DOHH2 (cell line): Measurements from ENCODE around the gene LCT.

ENCODE experiments used
- H3F3A ChIP-seq: fragments of 200-600 bp; sonication (generic), shearing (Covaris generic); 2 replicates; pipeline ENCODE4 v1.6.0; 2016; ENCODE audit warnings: antibody characterized with exemption, mild to moderate bottlenecking; ENCODE audit not compliant: control insufficient read depth, insufficient read depth
- H3K27ac ChIP-seq: fragments of 200-600 bp; sonication (generic); 2 replicates; pipeline ENCODE4 v1.5.1; 2014; ENCODE audit warnings: low read depth, mild to moderate bottlenecking, low read length, moderate library complexity
- H3K27me3 ChIP-seq: fragments of 200-600 bp; sonication (generic); 2 replicates; pipeline ENCODE4 v1.6.1; 2014; ENCODE audit warnings: mild to moderate bottlenecking, low read length, mixed read lengths; ENCODE audit not compliant: control insufficient read depth
- H3K36me3 ChIP-seq: fragments of 200-600 bp; sonication (generic); 2 replicates; pipeline ENCODE4 v1.6.1; 2014; ENCODE audit warnings: mild to moderate bottlenecking, low read length, moderate library complexity, mixed read lengths; ENCODE audit not compliant: control insufficient read depth
- H3K4me1 ChIP-seq: fragments of 200-600 bp; sonication (generic); 2 replicates; pipeline ENCODE4 v1.6.1; 2014; ENCODE audit warnings: mild to moderate bottlenecking, low read length, mixed read lengths; ENCODE audit not compliant: control insufficient read depth
- H3K4me2 ChIP-seq: fragments of 200-600 bp; sonication (generic); 2 replicates; pipeline ENCODE4 v1.6.0; 2014; ENCODE audit warnings: mild to moderate bottlenecking, low read length, moderate library complexity
- H3K4me3 ChIP-seq: fragments of 200-600 bp; sonication (generic); 2 replicates; pipeline ENCODE4 v1.5.1; 2014; ENCODE audit warnings: mild to moderate bottlenecking, low read length, mixed read lengths
- H3K79me2 ChIP-seq: fragments of 200-600 bp; sonication (generic); 2 replicates; pipeline ENCODE4 v1.6.1; 2014; ENCODE audit warnings: mild to moderate bottlenecking, low read length, mixed read lengths; ENCODE audit not compliant: control insufficient read depth
- H3K9me2 ChIP-seq: fragments of 200-600 bp; sonication (generic); replicated peaks from 2 replicates; pipeline ENCODE4 v1.6.1; 2014; ENCODE audit warnings: mild to moderate bottlenecking, low read length, mixed read lengths; ENCODE audit not compliant: control insufficient read depth
- H3K9me3 ChIP-seq: fragments of 200-600 bp; sonication (generic); 2 replicates; pipeline ENCODE4 v1.6.1; 2014; ENCODE audit warnings: antibody characterized with exemption, low read length, mixed read lengths; ENCODE audit not compliant: control insufficient read depth, insufficient read depth
- H4K20me1 ChIP-seq: fragments of 200-600 bp; sonication (generic); 2 replicates; pipeline ENCODE4 v1.6.0; 2014; ENCODE audit warnings: low read depth, mild to moderate bottlenecking, antibody characterized with exemption, low read length, moderate library complexity; ENCODE audit not compliant: control insufficient read depth, insufficient read depth
- EZH2phosphoT487 ChIP-seq: fragments of 200-600 bp; sonication (generic); IDR thresholded peaks from 2 replicates; pipeline ENCODE4 v1.6.1; 2017; ENCODE audit warnings: borderline replicate concordance, mild to moderate bottlenecking, antibody characterized with exemption, low read length, moderate library complexity, mixed read lengths
- TF ChIP-seq, protein P1 (sequence below): fragments of 200-600 bp; sonication (generic); IDR thresholded peaks from one replicate; pipeline ENCODE4 v1.5.1; 2014; ENCODE audit warnings: antibody characterized with exemption, mild to moderate bottlenecking, low read depth, low read length; ENCODE audit not compliant: poor library complexity, severe bottlenecking

The LCT gene

DNA sequence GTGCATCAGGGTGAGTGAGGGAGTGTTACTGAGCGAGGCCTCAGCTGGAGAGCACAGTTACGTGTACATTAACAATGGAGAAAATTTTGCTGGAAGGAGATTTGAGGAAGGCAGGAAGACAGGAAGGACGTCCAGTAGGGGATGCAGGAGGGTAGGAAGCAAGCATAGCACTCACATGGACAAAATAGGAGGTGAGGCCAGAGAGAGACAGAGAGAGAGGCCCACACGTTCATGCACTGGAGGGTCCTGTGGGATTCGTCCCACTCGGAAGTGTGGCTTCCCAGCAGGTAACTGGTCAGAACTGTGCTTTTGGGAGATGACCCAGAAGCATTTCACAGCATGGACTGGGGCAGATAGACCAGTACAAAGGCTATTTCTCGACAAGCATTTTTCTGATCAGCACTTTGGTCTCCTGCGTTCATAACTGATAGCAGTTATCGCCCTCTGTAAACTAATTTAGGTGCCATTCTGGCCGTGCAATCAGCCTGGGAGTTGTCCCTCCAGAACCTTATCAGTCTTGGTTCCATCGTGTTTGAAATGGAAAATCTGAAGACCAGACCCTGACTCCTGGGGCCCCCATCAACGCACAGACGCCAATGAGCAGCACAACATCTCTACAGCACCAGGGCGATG is 5.7 kb downstream of the LCT start:
- no peak for TF ChIP-seq EZH2phosphoT487
- TF ChIP-seq, protein P1, sequence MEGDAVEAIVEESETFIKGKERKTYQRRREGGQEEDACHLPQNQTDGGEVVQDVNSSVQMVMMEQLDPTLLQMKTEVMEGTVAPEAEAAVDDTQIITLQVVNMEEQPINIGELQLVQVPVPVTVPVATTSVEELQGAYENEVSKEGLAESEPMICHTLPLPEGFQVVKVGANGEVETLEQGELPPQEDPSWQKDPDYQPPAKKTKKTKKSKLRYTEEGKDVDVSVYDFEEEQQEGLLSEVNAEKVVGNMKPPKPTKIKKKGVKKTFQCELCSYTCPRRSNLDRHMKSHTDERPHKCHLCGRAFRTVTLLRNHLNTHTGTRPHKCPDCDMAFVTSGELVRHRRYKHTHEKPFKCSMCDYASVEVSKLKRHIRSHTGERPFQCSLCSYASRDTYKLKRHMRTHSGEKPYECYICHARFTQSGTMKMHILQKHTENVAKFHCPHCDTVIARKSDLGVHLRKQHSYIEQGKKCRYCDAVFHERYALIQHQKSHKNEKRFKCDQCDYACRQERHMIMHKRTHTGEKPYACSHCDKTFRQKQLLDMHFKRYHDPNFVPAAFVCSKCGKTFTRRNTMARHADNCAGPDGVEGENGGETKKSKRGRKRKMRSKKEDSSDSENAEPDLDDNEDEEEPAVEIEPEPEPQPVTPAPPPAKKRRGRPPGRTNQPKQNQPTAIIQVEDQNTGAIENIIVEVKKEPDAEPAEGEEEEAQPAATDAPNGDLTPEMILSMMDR = no peak
- Histone ChIP-seq H3K4me3 (no peak overlapping the region), H3K9me2 (no peaks in the 10 kb centered on the region), H4K20me1 (no peaks in the 10 kb centered on the region), H3K4me2 (no peak overlapping the region), H3K27me3 (no peaks in the 10 kb centered on the region), H3K9me3 (no peaks in the 10 kb centered on the region), H3K4me1 (peaks cover 6% of the 10 kb centered on the region; the same call in 1 of the 2 replicates), H3K79me2 (no peaks in the 10 kb centered on the region), H3K27ac (no peak overlapping the region), H3K36me3 (peaks cover 2% of the 10 kb centered on the region; the same call in 1 of the 2 replicates), H3F3A (no peaks in the 10 kb centered on the region)

DNA sequence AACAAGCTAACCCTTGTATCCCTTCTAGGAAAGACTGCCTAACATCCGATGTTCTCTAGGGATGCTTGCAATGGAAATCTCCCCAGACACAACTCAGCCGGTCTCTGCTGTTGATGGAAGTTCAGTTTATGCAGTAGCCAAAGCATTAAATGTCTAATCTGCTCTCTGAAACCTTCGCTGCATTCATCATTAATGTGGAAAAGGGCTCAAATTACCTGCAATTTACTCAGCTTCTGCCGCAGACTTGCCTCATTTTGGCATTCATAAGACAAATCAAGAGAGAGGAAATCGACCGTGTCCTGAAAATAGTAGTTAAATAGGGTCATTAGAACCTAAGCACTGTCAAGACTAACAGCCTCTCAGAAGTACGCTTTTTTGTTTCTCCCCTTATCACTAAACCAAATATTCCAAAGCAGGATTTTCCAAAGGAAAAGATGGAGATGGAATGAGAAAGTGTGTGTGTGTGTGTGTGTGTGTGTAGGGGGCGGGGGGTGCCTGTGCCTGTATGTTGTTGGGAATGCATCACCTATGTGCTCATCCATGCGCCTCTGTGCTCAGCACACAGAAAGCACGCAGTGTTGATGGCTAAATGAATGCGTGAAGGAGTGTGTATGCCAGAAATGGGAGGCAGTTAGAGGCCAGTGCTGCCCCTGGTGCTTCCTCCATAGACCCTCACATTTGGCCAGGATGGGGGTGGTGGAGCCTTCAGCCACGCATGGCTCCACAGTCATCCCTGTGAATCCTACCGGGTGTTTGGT is 7.4 kb downstream of the LCT start:
- TF ChIP-seq, protein P1 = no peak
- no peak for TF ChIP-seq EZH2phosphoT487
- Histone ChIP-seq H3K27me3 (no peaks in the 10 kb centered on the region), H3K4me1 (no peaks in the 10 kb centered on the region), H3K9me3 (no peaks in the 10 kb centered on the region), H3K79me2 (no peaks in the 10 kb centered on the region), H3K27ac (no peak overlapping the region), H3F3A (no peaks in the 10 kb centered on the region), H4K20me1 (no peaks in the 10 kb centered on the region), H3K4me3 (no peak overlapping the region), H3K36me3 (no peaks in the 10 kb centered on the region), H3K4me2 (no peak overlapping the region), H3K9me2 (no peaks in the 10 kb centered on the region)

DNA sequence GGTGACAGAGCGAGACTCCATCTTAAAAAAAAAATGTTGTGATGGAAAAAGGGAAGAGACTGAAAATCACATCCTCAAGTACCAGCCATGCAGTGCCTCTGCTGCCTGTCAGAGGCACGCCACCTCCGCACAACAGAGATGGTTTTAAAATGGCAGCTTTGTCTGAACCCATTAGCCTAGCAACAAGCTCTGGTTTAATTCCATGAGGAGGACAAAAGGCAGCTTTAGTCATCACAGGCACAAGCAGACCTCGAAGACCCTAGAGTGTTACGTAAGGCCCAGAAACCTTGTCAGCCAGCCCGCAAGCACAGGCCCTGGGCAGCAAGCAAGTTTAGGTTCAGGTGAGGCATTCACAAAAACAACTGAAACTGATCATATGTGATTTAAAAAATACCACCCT is 10.4 kb downstream of the LCT start:
- Histone ChIP-seq H3K9me3 (no peaks in the 10 kb centered on the region), H3K36me3 (no peaks in the 10 kb centered on the region), H3K27me3 (no peaks in the 10 kb centered on the region), H4K20me1 (no peaks in the 10 kb centered on the region), H3F3A (no peaks in the 10 kb centered on the region), H3K4me1 (no peaks in the 10 kb centered on the region), H3K79me2 (no peaks in the 10 kb centered on the region), H3K27ac (no peak overlapping the region), H3K9me2 (no peaks in the 10 kb centered on the region), H3K4me3 (no peak overlapping the region), H3K4me2 (no peak overlapping the region)
- TF ChIP-seq, protein P1 = no peak
- TF ChIP-seq EZH2phosphoT487 = no peak
